PFSK-1 (cell line): ENCODE results near the gene PAN2. TPM values are rescaled to one million over a fixed set of nuclear protein-coding genes. Genes with fewer than 3 reads are reported as not detected.

ENCODE experiments used
- FOXP2 ChIP-seq: optimal IDR thresholded peaks from 2 replicates; pipeline ENCODE3; 2011; ENCODE audit warnings: borderline replicate concordance, control low read depth, inconsistent platforms; ENCODE audit not compliant: insufficient read depth; ENCODE audit errors: extremely low read length, extremely low read depth
- POLR2AphosphoS5 ChIP-seq: IDR thresholded peaks from 2 replicates; pipeline ENCODE4 v1.6.1; 2012; ENCODE audit warnings: low read depth, mild to moderate bottlenecking, control low read depth, low read length, moderate library complexity
- SIN3A ChIP-seq: IDR thresholded peaks from 2 replicates; pipeline ENCODE4 v1.6.1; 2012; ENCODE audit warnings: mild to moderate bottlenecking, low read length, moderate library complexity, borderline replicate concordance; ENCODE audit not compliant: insufficient read depth
- TAF1 ChIP-seq: IDR thresholded peaks from 2 replicates; pipeline ENCODE4 v1.6.1; 2012; ENCODE audit warnings: low read length, control low read depth, borderline replicate concordance; ENCODE audit not compliant: insufficient read depth
- polyA plus RNA-seq: library from polyadenylated mRNA; unstranded; fragments of >200 nt; gene quantifications from one replicate; pipeline ENCODE4 v1.2.1, GENCODE V29; 2012; ENCODE audit warnings: low read depth, missing spikeins; ENCODE audit not compliant: insufficient read length
- TF ChIP-seq, protein P1 (sequence below), 2 experiments: IDR thresholded peaks; 2 replicates each; pipeline versions ENCODE4 v1.6.1 to v1.8.0; 2011 to 2012; ENCODE audit warnings: low read depth in 2 of 2, low read length in 2 of 2, control low read depth in 1 of 2, inconsistent platforms in 1 of 2, mild to moderate bottlenecking in 1 of 2, moderate library complexity in 1 of 2; ENCODE audit not compliant: insufficient read depth in 1 of 2

Gene PAN2, protein sequence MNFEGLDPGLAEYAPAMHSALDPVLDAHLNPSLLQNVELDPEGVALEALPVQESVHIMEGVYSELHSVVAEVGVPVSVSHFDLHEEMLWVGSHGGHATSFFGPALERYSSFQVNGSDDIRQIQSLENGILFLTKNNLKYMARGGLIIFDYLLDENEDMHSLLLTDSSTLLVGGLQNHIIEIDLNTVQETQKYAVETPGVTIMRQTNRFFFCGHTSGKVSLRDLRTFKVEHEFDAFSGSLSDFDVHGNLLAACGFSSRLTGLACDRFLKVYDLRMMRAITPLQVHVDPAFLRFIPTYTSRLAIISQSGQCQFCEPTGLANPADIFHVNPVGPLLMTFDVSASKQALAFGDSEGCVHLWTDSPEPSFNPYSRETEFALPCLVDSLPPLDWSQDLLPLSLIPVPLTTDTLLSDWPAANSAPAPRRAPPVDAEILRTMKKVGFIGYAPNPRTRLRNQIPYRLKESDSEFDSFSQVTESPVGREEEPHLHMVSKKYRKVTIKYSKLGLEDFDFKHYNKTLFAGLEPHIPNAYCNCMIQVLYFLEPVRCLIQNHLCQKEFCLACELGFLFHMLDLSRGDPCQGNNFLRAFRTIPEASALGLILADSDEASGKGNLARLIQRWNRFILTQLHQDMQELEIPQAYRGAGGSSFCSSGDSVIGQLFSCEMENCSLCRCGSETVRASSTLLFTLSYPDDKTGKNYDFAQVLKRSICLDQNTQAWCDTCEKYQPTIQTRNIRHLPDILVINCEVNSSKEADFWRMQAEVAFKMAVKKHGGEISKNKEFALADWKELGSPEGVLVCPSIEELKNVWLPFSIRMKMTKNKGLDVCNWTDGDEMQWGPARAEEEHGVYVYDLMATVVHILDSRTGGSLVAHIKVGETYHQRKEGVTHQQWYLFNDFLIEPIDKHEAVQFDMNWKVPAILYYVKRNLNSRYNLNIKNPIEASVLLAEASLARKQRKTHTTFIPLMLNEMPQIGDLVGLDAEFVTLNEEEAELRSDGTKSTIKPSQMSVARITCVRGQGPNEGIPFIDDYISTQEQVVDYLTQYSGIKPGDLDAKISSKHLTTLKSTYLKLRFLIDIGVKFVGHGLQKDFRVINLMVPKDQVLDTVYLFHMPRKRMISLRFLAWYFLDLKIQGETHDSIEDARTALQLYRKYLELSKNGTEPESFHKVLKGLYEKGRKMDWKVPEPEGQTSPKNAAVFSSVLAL
- polyA plus RNA-seq, result 19.3 TPM

DNA sequence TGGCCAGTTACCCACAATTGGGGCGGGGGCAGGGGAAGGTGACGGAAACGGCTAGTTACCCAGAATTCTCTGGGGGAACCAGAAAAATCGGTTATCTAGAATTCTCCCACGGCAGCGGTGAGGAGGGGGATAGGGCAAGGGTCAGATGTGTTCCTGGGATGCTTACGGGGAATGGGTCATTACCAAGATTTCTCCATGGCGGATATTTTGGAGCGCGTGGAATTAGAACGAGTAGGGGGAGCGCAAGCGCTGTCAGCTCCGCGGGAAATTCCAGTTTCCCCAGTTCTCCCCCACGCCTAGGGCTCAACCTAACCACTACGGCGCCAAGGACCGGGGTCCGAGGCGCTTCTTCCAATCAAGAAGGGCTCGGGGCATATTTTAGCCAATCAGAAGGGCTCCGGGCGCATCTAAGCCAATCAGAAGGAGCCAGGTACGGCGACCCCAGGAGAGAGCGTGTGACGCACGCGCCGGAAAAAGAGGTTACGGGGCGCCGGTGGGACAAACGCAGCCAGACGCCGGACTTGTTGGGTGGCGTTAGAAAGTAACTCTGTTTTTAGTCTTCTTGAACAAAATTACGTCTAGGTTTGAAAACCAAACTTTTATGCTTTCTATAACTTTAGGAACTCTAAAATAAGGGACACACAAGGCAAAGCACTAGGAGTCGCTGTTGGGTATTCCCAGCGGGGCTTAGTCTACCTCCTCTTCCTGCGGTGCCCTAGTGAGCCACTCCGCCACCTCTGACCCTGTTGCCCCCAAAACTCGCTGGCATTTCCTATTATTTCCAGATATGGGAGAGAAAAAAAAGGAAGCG, at the start of gene PAN2:
Gene PAN2 (minus strand): TSS at position 322 of the 811 bp plus-strand sequence. CDS start 906 bp downstream, outside the sequence.
- TF ChIP-seq TAF1, result peak; percentile 46; the same call in 1 of the 2 replicates
- TF ChIP-seq POLR2AphosphoS5, result peak; percentile 80
- TF ChIP-seq SIN3A, result no peak

DNA sequence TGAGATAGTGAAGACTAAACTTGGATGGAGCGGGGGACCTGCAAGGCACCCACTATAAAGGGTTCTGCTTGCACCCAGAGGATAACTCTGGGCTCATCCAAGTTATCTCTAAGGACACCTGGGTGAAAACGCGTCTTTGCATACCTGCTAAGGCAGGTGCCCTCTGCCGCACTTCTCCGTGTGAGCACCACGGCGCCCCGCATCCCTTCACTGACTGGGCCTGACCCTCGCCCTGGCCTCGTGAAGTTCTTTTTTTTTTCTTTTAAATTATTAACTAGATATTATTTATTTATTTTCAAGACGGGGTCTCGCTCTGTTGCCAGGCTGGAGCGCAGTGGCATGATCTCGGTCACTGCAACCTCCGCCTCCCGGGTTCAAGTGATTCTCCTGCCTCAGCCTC, 48.8 kb upstream of the PAN2 start:
- TF ChIP-seq FOXP2, result no peak
- no peak for TF ChIP-seq SIN3A
- TF ChIP-seq, protein P1, sequence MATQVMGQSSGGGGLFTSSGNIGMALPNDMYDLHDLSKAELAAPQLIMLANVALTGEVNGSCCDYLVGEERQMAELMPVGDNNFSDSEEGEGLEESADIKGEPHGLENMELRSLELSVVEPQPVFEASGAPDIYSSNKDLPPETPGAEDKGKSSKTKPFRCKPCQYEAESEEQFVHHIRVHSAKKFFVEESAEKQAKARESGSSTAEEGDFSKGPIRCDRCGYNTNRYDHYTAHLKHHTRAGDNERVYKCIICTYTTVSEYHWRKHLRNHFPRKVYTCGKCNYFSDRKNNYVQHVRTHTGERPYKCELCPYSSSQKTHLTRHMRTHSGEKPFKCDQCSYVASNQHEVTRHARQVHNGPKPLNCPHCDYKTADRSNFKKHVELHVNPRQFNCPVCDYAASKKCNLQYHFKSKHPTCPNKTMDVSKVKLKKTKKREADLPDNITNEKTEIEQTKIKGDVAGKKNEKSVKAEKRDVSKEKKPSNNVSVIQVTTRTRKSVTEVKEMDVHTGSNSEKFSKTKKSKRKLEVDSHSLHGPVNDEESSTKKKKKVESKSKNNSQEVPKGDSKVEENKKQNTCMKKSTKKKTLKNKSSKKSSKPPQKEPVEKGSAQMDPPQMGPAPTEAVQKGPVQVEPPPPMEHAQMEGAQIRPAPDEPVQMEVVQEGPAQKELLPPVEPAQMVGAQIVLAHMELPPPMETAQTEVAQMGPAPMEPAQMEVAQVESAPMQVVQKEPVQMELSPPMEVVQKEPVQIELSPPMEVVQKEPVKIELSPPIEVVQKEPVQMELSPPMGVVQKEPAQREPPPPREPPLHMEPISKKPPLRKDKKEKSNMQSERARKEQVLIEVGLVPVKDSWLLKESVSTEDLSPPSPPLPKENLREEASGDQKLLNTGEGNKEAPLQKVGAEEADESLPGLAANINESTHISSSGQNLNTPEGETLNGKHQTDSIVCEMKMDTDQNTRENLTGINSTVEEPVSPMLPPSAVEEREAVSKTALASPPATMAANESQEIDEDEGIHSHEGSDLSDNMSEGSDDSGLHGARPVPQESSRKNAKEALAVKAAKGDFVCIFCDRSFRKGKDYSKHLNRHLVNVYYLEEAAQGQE (IDR thresholded peaks at IDR 0.05; ENCODE audit: insufficient read depth in 1 of 2, low read depth in 2 of 2, low read length in 2 of 2), result no peak
- no peak for TF ChIP-seq TAF1
- TF ChIP-seq POLR2AphosphoS5, result no peak

DNA sequence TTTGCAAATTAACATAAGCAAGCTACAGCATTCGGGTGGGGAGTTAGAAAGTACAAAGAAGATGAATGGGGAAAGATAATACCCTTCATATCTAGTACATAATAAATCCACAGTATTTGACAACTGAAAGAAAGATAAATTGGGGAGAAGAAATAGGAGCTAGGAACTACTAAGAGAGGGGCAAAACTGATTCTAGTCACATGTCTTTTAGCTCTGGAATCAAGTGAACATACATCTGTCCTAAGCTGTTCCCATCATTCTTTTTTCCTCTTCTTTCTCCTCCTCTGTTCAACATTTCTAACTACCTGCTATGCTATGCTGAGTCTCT, 44.2 kb upstream of the PAN2 start:
- TF ChIP-seq, protein P1 (IDR thresholded peaks at IDR 0.05; ENCODE audit: insufficient read depth in 1 of 2, low read depth in 2 of 2, low read length in 2 of 2), result no peak
- TF ChIP-seq FOXP2 (no peak), POLR2AphosphoS5 (no peak), SIN3A (no peak)

DNA sequence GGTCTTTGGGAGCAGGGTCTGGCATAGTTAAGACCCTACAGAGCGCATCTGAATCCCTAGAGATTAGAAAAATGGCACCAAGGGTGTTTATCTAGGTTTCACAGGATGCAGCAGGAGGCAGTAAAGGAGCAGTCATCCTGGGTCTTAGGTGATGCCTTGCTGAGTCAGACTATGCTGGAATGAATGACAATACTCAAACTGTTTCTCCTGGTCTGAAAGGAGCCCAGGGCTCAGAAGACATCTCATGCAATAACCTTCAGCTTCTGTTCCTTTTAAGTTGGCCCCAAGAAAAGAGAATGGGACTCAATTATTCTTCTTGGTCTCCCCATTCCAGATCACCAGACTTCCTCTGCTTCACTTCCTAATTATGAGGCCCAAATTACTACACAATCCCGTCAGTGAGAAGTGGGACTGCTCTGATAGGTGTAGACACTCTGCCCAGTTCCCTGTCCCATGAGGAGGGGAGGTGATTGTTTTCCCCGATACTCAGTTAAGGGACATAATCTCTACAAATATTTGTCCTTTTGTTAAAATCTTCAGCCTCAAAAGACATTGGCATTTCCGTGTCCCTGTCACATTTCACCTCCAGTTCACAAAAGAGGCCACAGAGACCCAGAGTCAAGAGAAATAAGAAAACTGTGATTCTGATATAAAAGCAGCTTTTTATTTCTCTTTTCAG, 43.6 kb upstream of the PAN2 start:
- TF ChIP-seq TAF1 (no peak), POLR2AphosphoS5 (no peak)

DNA sequence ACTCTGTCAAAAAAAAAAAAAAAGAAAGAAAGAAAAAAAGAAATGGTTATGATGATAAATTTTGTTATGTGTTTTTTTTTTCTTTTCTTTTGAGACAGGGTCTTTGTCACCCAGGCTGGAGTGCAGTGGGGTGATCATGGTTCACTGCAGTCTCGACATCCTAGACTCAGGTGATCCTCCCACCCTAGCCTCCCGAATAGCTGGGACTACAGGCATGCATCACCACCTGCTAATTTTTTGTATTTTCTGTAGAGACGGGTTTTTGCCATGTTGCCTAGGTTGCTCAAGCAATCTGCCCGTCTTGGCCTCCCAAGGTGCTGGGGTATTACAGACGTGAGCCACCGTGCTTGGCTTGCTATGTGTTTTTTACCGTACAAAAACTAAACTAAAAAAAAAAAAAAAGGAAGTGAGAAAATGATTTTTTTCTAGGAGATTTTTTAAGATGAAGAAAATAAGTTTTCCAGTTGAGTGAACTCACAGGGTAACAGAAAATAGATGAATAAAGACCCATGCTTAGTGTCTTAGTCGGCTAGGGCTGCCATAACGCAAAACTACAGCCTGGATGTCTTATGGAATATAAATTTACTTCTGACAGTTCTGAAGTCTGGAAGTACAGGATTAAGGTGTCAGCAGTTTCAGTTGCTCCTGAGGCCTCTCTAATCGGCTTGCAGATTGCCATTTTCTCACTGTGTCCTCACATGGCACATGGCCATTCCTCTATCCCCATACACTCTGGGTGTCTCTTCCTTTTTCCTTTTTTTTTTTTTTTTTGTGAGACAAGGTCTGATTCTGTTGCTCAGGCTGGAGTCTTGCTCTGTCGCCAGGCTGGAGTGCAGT, 42.0 kb upstream of the PAN2 start:
- TF ChIP-seq SIN3A (no peak), FOXP2 (no peak), POLR2AphosphoS5 (no peak), TAF1 (no peak)
- TF ChIP-seq, protein P1 (IDR thresholded peaks at IDR 0.05; ENCODE audit: insufficient read depth in 1 of 2, low read depth in 2 of 2, low read length in 2 of 2), result no peak
